LNCAP (cell line): ENCODE results near the gene MGA.

Source experiments
- TF ChIP-seq, protein P1 (sequence below): fragments of 450-650 bp; IDR thresholded peaks from 2 replicates; pipeline ENCODE4 v1.5.1; 2017; ENCODE audit warnings: mild to moderate bottlenecking

The MGA gene

DNA sequence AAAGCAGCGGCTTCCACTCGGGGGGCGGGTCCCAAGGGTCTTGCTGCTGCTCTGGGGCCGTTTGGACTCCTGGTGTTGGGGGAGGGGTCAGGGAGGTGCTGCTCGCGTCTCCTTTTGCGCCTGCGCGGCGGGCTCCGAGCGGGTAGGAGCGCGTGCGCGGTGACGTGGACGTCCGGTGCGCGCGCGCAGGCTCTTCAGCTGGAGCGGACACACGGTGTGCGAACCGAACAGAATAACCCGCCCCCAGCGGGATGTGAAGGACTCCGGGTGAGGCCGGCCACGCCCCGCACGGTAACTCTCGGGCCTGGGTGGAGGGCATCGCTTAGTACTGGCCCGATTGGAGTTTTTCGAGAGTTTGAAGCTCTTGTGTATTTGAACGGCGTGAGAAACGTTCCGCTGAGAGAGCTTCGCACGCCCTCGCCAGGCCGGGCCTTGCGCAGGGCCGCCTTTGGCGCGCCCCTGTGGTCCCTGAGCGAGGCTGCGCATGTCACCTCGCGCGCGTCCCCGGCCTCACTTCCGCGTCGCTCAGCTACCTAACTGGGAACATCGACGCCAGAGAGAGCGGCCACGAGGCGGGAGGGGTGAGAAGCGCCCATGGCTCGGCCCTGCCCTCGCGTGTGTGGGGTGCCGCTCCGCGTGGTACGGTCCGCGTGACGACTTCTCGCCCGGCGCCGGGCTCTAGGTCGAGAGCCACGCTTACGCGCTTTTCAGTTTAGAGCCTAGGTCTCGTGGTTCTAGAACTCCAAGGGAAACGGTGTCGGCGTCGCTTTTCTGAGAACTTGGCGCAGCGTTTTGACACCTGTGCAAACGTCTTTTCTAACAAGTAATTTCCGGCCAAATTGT is at the start of gene MGA:
TSS of gene MGA (plus strand) at position 171 of the 843 bp plus-strand sequence.
- TF ChIP-seq, protein P1, sequence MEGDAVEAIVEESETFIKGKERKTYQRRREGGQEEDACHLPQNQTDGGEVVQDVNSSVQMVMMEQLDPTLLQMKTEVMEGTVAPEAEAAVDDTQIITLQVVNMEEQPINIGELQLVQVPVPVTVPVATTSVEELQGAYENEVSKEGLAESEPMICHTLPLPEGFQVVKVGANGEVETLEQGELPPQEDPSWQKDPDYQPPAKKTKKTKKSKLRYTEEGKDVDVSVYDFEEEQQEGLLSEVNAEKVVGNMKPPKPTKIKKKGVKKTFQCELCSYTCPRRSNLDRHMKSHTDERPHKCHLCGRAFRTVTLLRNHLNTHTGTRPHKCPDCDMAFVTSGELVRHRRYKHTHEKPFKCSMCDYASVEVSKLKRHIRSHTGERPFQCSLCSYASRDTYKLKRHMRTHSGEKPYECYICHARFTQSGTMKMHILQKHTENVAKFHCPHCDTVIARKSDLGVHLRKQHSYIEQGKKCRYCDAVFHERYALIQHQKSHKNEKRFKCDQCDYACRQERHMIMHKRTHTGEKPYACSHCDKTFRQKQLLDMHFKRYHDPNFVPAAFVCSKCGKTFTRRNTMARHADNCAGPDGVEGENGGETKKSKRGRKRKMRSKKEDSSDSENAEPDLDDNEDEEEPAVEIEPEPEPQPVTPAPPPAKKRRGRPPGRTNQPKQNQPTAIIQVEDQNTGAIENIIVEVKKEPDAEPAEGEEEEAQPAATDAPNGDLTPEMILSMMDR = 0 out of 2 replicates have a peak, but pooled peaks have one; percentile 23

GRCh38 chr15:41620536-41621199 is 39.5 kb upstream of the MGA start:
- TF ChIP-seq, protein P1 = no peak

GRCh38 chr15:41621200-41622193 is 38.7 kb upstream of the MGA start:
- TF ChIP-seq, protein P1 = no peak

GRCh38 chr15:41622901-41623300 is 37.3 kb upstream of the MGA start:
- TF ChIP-seq, protein P1 = no peak

- TF ChIP-seq, protein P1 = no peak
Measured at GRCh38 chr15:41627203-41627602, 33.0 kb upstream of the MGA start.

GRCh38 chr15:41629463-41629862 is 30.7 kb upstream of the MGA start:
- TF ChIP-seq, protein P1 = no peak

GRCh38 chr15:41629883-41630282 is 30.3 kb upstream of the MGA start:
- TF ChIP-seq, protein P1 = no peak
